GM12891 (cell line): ENCODE measurements around the gene FOXN3.

Experiments
- POLR2A ChIP-seq: IDR thresholded peaks from 2 replicates; pipeline ENCODE4 v1.6.1; 2011; ENCODE audit warnings: low read depth, low read length, control low read depth
- POLR2AphosphoS5 ChIP-seq: IDR thresholded peaks from 2 replicates; pipeline ENCODE4 v1.6.1; 2011; ENCODE audit warnings: low read depth, low read length, control low read depth
- POU2F2 ChIP-seq: IDR thresholded peaks from 2 replicates; pipeline ENCODE4 v1.6.1; 2011; ENCODE audit warnings: low read depth, mild to moderate bottlenecking, control low read depth, low read length, moderate library complexity
- SPI1 ChIP-seq: IDR thresholded peaks from 2 replicates; pipeline ENCODE4 v1.6.1; 2011; ENCODE audit warnings: low read depth, low read length, control low read depth
- TAF1 ChIP-seq: IDR thresholded peaks from 2 replicates; pipeline ENCODE4 v1.6.1; 2011; ENCODE audit warnings: low read depth, low read length, control low read depth

DNA sequence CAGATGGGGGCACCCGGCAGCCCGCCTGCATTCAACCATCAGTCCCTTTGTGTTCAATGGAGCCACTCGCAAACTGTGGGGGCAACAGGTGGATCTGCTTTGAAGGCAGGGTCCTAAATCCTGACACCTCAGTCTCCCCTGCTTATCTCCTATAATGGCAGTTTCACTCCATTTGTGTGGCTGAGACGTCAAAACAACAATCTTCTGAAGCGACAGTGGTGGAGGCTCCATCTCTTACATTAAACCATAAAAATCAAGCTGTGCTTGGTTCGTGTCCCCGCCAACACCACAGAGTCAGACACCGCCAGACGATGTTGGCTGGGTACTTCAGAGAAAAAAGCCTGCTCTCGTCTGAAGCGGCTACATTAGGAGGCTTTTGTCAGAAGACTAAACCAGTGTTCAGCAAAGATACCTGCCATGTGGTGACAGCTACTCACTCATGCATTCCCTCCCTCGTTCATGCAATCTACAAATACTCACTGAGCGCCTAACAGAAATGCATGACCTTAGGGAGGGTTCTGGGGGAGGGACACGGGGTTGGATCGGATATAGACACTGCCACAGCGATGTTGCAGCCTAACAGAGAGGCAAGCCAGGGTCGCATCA lies 253.9 kb downstream of the FOXN3 start:
- no peak for TF ChIP-seq POLR2AphosphoS5
- no peak for TF ChIP-seq POLR2A
- TF ChIP-seq TAF1: no peak
- no peak for TF ChIP-seq SPI1
- TF ChIP-seq POU2F2: no peak
